NB4 (cell line): ENCODE data around the gene AUP1.

Source experiments
- DNase-seq: peaks from one replicate; pipeline ENCODE4 v3.0.0; 2010; ENCODE audit warnings: low read depth
- H3K4me3 ChIP-seq: one replicate; pipeline ENCODE4 v1.5.1; 2011; ENCODE audit warnings: mild to moderate bottlenecking, low read depth, low read length, moderate library complexity
- MYC ChIP-seq: IDR thresholded peaks from 2 replicates; pipeline ENCODE4 v1.6.1; 2011; ENCODE audit warnings: low read depth, low read length
- POLR2A ChIP-seq: IDR thresholded peaks from 2 replicates; pipeline ENCODE4 v1.6.1; 2011; ENCODE audit warnings: mild to moderate bottlenecking; ENCODE audit not compliant: insufficient read length; ENCODE audit errors: extremely low read depth
- TF ChIP-seq, protein P1 (sequence below): IDR thresholded peaks from one replicate; pipeline ENCODE4 v1.5.1; 2012; ENCODE audit warnings: low read depth, low read length
- TF ChIP-seq, protein P2 (sequence below): IDR thresholded peaks from 2 replicates; pipeline ENCODE4 v1.6.1; 2011; ENCODE audit warnings: low read depth, low read length

AUP1 gene

GRCh38 chr2:74575320-74575719 is 45.8 kb upstream of the AUP1 start:
- no peak overlapping the region for H3K4me3 ChIP-seq
- no peak for DNase-seq
- TF ChIP-seq, protein P1, sequence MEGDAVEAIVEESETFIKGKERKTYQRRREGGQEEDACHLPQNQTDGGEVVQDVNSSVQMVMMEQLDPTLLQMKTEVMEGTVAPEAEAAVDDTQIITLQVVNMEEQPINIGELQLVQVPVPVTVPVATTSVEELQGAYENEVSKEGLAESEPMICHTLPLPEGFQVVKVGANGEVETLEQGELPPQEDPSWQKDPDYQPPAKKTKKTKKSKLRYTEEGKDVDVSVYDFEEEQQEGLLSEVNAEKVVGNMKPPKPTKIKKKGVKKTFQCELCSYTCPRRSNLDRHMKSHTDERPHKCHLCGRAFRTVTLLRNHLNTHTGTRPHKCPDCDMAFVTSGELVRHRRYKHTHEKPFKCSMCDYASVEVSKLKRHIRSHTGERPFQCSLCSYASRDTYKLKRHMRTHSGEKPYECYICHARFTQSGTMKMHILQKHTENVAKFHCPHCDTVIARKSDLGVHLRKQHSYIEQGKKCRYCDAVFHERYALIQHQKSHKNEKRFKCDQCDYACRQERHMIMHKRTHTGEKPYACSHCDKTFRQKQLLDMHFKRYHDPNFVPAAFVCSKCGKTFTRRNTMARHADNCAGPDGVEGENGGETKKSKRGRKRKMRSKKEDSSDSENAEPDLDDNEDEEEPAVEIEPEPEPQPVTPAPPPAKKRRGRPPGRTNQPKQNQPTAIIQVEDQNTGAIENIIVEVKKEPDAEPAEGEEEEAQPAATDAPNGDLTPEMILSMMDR: no peak
- TF ChIP-seq, protein P2, sequence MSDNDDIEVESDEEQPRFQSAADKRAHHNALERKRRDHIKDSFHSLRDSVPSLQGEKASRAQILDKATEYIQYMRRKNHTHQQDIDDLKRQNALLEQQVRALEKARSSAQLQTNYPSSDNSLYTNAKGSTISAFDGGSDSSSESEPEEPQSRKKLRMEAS: no peak
- TF ChIP-seq MYC: no peak
- TF ChIP-seq POLR2A: no peak

- peak overlapping the region; percentile 54 for H3K4me3 ChIP-seq
Observed at GRCh38 chr2:74573747-74574562, 44.4 kb upstream of the AUP1 start.

DNA sequence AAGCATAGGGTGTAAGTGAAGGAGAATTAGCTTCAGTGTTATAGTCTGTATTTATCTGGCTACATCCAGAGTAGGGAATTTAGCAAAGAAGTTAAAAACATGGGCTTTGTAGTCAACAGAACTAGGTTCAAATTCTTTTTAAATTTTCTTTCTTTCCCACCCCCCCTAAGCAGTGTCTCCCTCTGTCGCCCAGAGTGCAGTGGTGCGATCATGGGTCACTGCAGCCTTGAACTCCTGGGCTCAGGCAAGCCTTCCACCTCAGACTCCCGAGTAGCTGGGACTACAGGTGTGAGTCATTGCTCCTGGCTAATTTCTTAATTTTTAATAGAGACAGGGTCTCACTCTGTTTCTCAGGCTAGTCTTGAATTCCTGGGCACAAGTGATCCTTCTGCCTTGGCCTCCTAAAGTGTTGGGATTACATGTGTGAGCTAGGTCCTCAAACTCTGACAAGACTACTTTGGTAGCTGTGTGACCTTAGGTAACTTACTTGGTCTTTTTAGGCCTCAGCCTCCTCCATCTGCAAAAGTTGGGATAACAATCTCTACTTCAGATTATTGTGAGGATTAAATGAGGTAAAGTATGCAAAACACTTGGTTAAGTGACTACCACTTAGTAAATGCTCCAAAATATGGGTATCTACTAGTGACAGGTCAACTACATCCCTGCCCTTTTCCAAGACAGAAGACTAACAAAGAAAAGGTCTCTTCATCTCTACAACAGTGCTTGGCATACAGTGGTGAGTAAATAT is 42.8 kb upstream of the AUP1 start:
- DNase-seq: no peak

More at GRCh38 chr2:74573747-74574562, 44.4 kb upstream of the AUP1 start:
- peak; percentile 96 for DNase-seq
- TF ChIP-seq MYC (no peak), POLR2A (peak; percentile 46)
- TF ChIP-seq, protein P2: peak; percentile 40
- TF ChIP-seq, protein P1: no peak

DNA sequence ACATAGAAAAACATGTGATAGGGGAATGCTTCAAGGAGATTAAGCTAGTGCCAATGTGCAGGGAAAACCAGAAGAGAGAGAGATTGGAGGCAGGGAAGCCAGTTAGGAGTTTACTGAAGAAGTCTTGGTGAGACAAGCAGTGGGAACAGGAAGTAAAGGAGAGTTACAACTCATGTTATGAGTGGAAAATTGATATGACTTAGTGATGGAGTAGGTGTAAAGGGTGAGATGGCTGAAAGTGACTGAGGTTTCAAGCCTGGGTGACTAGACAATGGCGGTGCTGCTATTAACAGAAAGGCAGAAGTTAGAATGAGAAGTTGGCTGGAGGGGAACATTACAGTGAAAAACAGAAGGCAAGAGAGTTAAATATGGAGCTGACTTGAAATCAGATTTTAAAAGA is 41.6 kb upstream of the AUP1 start:
- H3K4me3 ChIP-seq: no peak overlapping the region

More for the DNA sequence above, 42.8 kb upstream of the AUP1 start:
- TF ChIP-seq, protein P2: no peak
- TF ChIP-seq MYC (no peak), POLR2A (no peak)
- H3K4me3 ChIP-seq: no peak overlapping the region

GRCh38 chr2:74569686-74570085 is 40.2 kb upstream of the AUP1 start:
- no peak overlapping the region for H3K4me3 ChIP-seq
- DNase-seq: no peak
- TF ChIP-seq, protein P2: no peak
- no peak for TF ChIP-seq POLR2A
- TF ChIP-seq, protein P1: no peak
- no peak for TF ChIP-seq MYC

More for the DNA sequence above, 41.6 kb upstream of the AUP1 start:
- DNase-seq: no peak
- TF ChIP-seq, protein P2: no peak
- TF ChIP-seq POLR2A: no peak
- TF ChIP-seq, protein P1: no peak
- TF ChIP-seq MYC: no peak

GRCh38 chr2:74567881-74568280 is 38.4 kb upstream of the AUP1 start:
- H3K4me3 ChIP-seq: no peak overlapping the region
- TF ChIP-seq MYC: no peak
- TF ChIP-seq, protein P1: no peak
- no peak for TF ChIP-seq POLR2A
- TF ChIP-seq, protein P2: no peak
- DNase-seq: no peak
